ENCODE data around the gene ATF7.
A peak's percentile ranks its signal among the peaks of the same experiment; 100 is the strongest.

The ATF7 gene

DNA sequence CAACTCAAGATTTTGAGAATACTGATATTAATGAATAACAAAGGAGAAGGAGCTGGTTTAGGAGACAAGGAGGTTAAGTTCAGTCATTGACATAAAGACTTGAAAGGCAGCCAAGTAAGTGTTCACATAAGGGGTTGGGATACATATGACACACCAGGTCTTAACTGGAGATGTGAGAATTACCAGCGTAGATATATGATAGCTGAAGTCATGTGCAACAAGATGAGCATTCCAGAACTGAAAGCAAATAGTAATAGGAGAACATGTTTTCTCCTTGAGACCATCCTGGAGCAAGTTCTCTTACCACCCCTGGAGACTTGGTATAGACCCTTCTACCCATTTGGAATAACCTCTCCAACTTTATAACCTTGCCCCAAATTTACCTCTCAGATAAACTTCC, 75.6 kb downstream of the ATF7 start:
- Histone ChIP-seq H3K4me1 (ENCODE audit: control insufficient read depth, insufficient read depth, low read length) (peaks cover 9% of the 10 kb centered on the region), H3K27ac (ENCODE audit: extremely low read depth, low read depth, low read length) (no peak overlapping the region), H3K9me3 (ENCODE audit: control insufficient read depth, insufficient read depth, low read depth, low read length) (no peaks in the 10 kb centered on the region), H3K4me3 (ENCODE audit: low read depth, low read length) (no peak overlapping the region), H3K36me3 (ENCODE audit: control insufficient read depth in 2 of 2, insufficient read depth in 1 of 2, low read length in 2 of 2) (peaks cover 9 to 16% of the 10 kb centered on the region in 2 experiments; a peak in 2 of 3 replicates)
- ChIA-PET POLR2A (interaction anchor here (0.5 kb wide), 1 partner anchor 423 kb away, joined by 3 read pairs; no protein-coding TSS in a partner anchor), CTCF (interaction anchor here (0.6 to 2.1 kb wide), 3 partner anchors 51 to 196 kb away, joined by 3 to 6 read pairs (median 5); partner anchors contain the start of gene ATP5MC2)
- no peak for TF ChIP-seq ZNF514 (tag by site-specific recombination; IDR thresholded peaks at IDR 0.05)
- TF ChIP-seq GLI4 (tag by site-specific recombination; IDR thresholded peaks at IDR 0.05), result no peak
- no peak for TF ChIP-seq ZNF830 (tag by site-specific recombination; IDR thresholded peaks at IDR 0.05; ENCODE audit: low read depth)
- TF ChIP-seq, protein P1, sequence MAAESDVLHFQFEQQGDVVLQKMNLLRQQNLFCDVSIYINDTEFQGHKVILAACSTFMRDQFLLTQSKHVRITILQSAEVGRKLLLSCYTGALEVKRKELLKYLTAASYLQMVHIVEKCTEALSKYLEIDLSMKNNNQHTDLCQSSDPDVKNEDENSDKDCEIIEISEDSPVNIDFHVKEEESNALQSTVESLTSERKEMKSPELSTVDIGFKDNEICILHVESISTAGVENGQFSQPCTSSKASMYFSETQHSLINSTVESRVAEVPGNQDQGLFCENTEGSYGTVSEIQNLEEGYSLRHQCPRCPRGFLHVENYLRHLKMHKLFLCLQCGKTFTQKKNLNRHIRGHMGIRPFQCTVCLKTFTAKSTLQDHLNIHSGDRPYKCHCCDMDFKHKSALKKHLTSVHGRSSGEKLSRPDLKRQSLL (tag by site-specific recombination; IDR thresholded peaks at IDR 0.05), result 0 out of 2 replicates have a peak, but pooled peaks have one; percentile 56
- TF ChIP-seq SETDB1 (IDR thresholded peaks at IDR 0.05; ENCODE audit: insufficient read length, low read length), result no peak
- TF ChIP-seq ZNF791 (tag by site-specific recombination; IDR thresholded peaks at IDR 0.05), result no peak
- TF ChIP-seq, protein P2, sequence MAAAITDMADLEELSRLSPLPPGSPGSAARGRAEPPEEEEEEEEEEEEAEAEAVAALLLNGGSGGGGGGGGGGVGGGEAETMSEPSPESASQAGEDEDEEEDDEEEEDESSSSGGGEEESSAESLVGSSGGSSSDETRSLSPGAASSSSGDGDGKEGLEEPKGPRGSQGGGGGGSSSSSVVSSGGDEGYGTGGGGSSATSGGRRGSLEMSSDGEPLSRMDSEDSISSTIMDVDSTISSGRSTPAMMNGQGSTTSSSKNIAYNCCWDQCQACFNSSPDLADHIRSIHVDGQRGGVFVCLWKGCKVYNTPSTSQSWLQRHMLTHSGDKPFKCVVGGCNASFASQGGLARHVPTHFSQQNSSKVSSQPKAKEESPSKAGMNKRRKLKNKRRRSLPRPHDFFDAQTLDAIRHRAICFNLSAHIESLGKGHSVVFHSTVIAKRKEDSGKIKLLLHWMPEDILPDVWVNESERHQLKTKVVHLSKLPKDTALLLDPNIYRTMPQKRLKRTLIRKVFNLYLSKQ (tag by site-specific recombination; IDR thresholded peaks at IDR 0.05; ENCODE audit: borderline replicate concordance), result no peak
- TF ChIP-seq, protein P3, sequence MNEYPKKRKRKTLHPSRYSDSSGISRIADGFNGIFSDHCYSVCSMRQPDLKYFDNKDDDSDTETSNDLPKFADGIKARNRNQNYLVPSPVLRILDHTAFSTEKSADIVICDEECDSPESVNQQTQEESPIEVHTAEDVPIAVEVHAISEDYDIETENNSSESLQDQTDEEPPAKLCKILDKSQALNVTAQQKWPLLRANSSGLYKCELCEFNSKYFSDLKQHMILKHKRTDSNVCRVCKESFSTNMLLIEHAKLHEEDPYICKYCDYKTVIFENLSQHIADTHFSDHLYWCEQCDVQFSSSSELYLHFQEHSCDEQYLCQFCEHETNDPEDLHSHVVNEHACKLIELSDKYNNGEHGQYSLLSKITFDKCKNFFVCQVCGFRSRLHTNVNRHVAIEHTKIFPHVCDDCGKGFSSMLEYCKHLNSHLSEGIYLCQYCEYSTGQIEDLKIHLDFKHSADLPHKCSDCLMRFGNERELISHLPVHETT (tag by site-specific recombination; IDR thresholded peaks at IDR 0.05), result no peak
- no peak for TF ChIP-seq ZNF624 (tag by site-specific recombination; IDR thresholded peaks at IDR 0.05)
- TF ChIP-seq, protein P4, sequence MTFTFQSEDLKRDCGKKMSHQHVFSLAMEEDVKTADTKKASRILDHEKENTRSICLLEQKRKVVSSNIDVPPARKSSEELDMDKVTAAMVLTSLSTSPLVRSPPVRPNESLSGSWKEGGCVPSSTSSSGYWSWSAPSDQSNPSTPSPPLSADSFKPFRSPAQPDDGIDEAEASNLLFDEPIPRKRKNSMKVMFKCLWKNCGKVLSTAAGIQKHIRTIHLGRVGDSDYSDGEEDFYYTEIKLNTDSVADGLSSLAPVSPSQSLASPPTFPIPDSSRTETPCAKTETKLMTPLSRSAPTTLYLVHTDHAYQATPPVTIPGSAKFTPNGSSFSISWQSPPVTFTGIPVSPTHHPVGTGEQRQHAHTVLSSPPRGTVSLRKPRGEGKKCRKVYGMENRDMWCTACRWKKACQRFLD (tag by site-specific recombination; IDR thresholded peaks at IDR 0.05), result no peak
- no peak for TF ChIP-seq ZFP41 (tag by site-specific recombination; IDR thresholded peaks at IDR 0.05; ENCODE audit: borderline replicate concordance)
- no peak for TF ChIP-seq ZNF768 (tag by site-specific recombination; IDR thresholded peaks at IDR 0.05)
- no peak for TF ChIP-seq ZNF335 (tag by site-specific recombination; conservative IDR thresholded peaks at IDR 0.05)
- 0 out of 2 replicates have a peak, but pooled peaks have one; percentile 16 for TF ChIP-seq ZNF366 (tag by site-specific recombination; conservative IDR thresholded peaks at IDR 0.05)
- TF ChIP-seq, protein P5, sequence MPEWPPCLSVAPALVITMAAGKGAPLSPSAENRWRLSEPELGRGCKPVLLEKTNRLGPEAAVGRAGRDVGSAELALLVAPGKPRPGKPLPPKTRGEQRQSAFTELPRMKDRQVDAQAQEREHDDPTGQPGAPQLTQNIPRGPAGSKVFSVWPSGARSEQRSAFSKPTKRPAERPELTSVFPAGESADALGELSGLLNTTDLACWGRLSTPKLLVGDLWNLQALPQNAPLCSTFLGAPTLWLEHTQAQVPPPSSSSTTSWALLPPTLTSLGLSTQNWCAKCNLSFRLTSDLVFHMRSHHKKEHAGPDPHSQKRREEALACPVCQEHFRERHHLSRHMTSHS (tag by site-specific recombination; IDR thresholded peaks at IDR 0.05), result no peak
- no peak for TF ChIP-seq HOXA7 (CRISPR knock-in tag; IDR thresholded peaks at IDR 0.05; ENCODE audit: borderline replicate concordance)
- TF ChIP-seq, protein P6, sequence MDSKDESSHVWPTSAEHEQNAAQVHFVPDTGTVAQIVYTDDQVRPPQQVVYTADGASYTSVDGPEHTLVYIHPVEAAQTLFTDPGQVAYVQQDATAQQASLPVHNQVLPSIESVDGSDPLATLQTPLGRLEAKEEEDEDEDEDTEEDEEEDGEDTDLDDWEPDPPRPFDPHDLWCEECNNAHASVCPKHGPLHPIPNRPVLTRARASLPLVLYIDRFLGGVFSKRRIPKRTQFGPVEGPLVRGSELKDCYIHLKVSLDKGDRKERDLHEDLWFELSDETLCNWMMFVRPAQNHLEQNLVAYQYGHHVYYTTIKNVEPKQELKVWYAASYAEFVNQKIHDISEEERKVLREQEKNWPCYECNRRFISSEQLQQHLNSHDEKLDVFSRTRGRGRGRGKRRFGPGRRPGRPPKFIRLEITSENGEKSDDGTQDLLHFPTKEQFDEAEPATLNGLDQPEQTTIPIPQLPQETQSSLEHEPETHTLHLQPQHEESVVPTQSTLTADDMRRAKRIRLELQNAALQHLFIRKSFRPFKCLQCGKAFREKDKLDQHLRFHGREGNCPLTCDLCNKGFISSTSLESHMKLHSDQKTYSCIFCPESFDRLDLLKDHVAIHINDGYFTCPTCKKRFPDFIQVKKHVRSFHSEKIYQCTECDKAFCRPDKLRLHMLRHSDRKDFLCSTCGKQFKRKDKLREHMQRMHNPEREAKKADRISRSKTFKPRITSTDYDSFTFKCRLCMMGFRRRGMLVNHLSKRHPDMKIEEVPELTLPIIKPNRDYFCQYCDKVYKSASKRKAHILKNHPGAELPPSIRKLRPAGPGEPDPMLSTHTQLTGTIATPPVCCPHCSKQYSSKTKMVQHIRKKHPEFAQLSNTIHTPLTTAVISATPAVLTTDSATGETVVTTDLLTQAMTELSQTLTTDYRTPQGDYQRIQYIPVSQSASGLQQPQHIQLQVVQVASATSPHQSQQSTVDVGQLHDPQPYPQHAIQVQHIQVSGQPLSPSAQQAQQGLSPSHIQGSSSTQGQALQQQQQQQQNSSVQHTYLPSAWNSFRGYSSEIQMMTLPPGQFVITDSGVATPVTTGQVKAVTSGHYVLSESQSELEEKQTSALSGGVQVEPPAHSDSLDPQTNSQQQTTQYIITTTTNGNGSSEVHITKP (tag by site-specific recombination; IDR thresholded peaks at IDR 0.05), result peak; percentile 95
- no peak for TF ChIP-seq ZNF623 (tag by site-specific recombination; IDR thresholded peaks at IDR 0.05)
- TF ChIP-seq KLF9 (tag by site-specific recombination; IDR thresholded peaks at IDR 0.05; ENCODE audit: low read depth), result no peak
- TF ChIP-seq ZNF433 (tag by site-specific recombination; IDR thresholded peaks at IDR 0.05; ENCODE audit: low read depth), result no peak
- TF ChIP-seq SCRT2 (tag by site-specific recombination; IDR thresholded peaks at IDR 0.05), result no peak
- peak; percentile 75 for TF ChIP-seq FEZF1 (tag by site-specific recombination; IDR thresholded peaks at IDR 0.05)
- TF ChIP-seq ZNF600 (tag by site-specific recombination; IDR thresholded peaks at IDR 0.05), result peak; percentile 51; the same call in 1 of the 2 replicates
- no peak for TF ChIP-seq ZNF530 (tag by site-specific recombination; IDR thresholded peaks at IDR 0.05; ENCODE audit: low read depth)
- TF ChIP-seq ZNF626 (tag by site-specific recombination; IDR thresholded peaks at IDR 0.05), result no peak
- TF ChIP-seq, protein P7, sequence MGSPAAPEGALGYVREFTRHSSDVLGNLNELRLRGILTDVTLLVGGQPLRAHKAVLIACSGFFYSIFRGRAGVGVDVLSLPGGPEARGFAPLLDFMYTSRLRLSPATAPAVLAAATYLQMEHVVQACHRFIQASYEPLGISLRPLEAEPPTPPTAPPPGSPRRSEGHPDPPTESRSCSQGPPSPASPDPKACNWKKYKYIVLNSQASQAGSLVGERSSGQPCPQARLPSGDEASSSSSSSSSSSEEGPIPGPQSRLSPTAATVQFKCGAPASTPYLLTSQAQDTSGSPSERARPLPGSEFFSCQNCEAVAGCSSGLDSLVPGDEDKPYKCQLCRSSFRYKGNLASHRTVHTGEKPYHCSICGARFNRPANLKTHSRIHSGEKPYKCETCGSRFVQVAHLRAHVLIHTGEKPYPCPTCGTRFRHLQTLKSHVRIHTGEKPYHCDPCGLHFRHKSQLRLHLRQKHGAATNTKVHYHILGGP (tag by site-specific recombination; IDR thresholded peaks at IDR 0.05), result no peak
- no peak for TF ChIP-seq EGR2 (tag by site-specific recombination; IDR thresholded peaks at IDR 0.05; ENCODE audit: low read depth)
- no peak for TF ChIP-seq IKZF3 (tag by site-specific recombination; IDR thresholded peaks at IDR 0.05)

Measured in HEK293 (cell line).